ENCODE data around the gene CAMK1G.

DNA sequence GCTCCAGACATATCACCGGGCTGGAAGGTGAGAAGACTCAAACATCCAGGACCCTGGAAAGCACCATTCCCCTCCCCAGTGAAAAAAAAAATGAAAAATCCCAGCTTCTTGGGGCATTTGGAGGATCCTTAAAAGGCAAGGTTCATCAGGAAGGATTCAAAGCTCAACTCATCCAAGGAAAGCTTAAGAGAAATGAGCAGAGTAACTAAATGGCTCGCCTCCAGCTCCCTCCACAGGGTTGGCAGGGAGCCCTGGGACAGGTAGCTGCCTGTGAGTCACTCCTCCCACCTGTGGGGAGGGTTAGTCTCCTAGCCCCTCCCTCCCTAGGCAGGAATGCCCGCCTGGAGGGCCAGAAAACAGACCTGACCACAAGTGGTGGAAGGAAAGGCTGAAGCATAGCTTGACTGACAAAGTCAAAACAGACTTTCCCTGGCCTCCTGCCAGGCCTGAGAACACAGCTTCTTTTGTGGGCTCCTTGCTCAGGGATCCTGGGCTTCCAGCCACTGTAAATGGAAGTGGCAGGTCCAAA lies 69.4 kb downstream of the CAMK1G start:
- TF ChIP-seq POLR2AphosphoS5 (IDR thresholded peaks at IDR 0.05; ENCODE audit: low read depth, low read length), result no peak
- no peak for TF ChIP-seq POLR2A (IDR thresholded peaks at IDR 0.05; ENCODE audit: low read depth, low read length)
